Ovary (tissue), 9 donors: Measurements from ENCODE around the gene MAP6. TPM values are rescaled to one million over a fixed set of nuclear protein-coding genes. Genes with fewer than 3 reads are reported as not detected.

Experiments
- DNase-seq, 5 donors: peaks; one replicate each; pipeline ENCODE4 v3.0.0-alpha.2; 2019 to 2020
- H3K27ac ChIP-seq, 2 donors: fragments of 200-600 bp; one replicate each; pipeline versions ENCODE4 v1.5.1 to v1.8.0; 2019 to 2022
- H3K27me3 ChIP-seq: fragments of 200-600 bp; one replicate; pipeline ENCODE4 v1.8.0; 2022
- H3K36me3 ChIP-seq: fragments of 200-600 bp; sonication (generic); one replicate; pipeline ENCODE4 v1.5.1; 2019
- H3K4me1 ChIP-seq: one replicate; pipeline ENCODE4 v1.8.1; 2013; ENCODE audit warnings: mild to moderate bottlenecking, moderate library complexity; ENCODE audit not compliant: insufficient read depth
- H3K4me3 ChIP-seq: fragments of 200-600 bp; sonication (generic); one replicate; pipeline ENCODE4 v1.5.1; 2017
- H3K9me3 ChIP-seq, 2 donors: fragments of 200-600 bp in 1 of 2; sonication (generic) in 1 of 2; one replicate each; pipeline versions ENCODE4 v1.5.1 to v1.8.1; 2013 to 2019; ENCODE audit warnings: mild to moderate bottlenecking in 1 of 2, moderate library complexity in 1 of 2
- CTCF ChIP-seq, 3 donors: fragments of 450-650 bp in 2 of 3; fragments of 200-600 bp in 1 of 3; IDR thresholded peaks; one replicate each; pipeline versions ENCODE4 v1.5.1 to v1.8.0; 2016 to 2022; ENCODE audit warnings: antibody characterized with exemption in 3 of 3, mild to moderate bottlenecking in 1 of 3
- EP300 ChIP-seq: sonication (generic); formaldehyde crosslinking; IDR thresholded peaks from one replicate; pipeline ENCODE4 v1.6.1; 2017; ENCODE audit warnings: antibody characterized with exemption
- POLR2A ChIP-seq: fragments of 450-650 bp; IDR thresholded peaks from one replicate; pipeline ENCODE4 v1.6.1; 2017; ENCODE audit warnings: antibody characterized with exemption, mild to moderate bottlenecking, moderate library complexity
- WGBS, 3 donors: extraction: QIAGEN DNeasy Blood & Tissue Kit in 1 of 3; methylation state at CpG; one replicate each; pipeline versions ENCODE4 v1.1.5 to v1.1.7; 2013 to 2017; 5-methylcytosine and 5-hydroxymethylcytosine counted together
- intact Hi-C, 4 donors: fragments of 100-400 bp; cut with DNase I; formaldehyde crosslinking; loops; one replicate each; pipeline versions ENCODE4 v1.11.0 to v1.15.1; 2022 to 2023
- polyA plus RNA-seq, 2 donors: library from polyadenylated mRNA; stranded (reverse); fragments of 200-250 nt in 1 of 2; fragments of 350-450 nt in 1 of 2; fragmentation: Illumina TruSeq in 1 of 2; extraction: RNeasy Lipid Tissue Mini Kit (QIAGEN cat#74804) in 1 of 2; gene quantifications; one replicate each; pipeline ENCODE4 v1.2.3, GENCODE V29; 2013 to 2014
- total RNA-seq, 7 donors: library from RNA; depleted of rRNA in 2 of 7; stranded (reverse); fragments of >200 nt in 2 of 7; fragmentation: NEBNext Ultra II Directional in 3 of 7; extraction: Animal tissue kit (Norgen Biotek cat#: 25700) in 3 of 7; gene quantifications; one replicate each; pipeline versions ENCODE4 v1.1.0 to v1.2.4, GENCODE V29; 2016 to 2023
- donor health status: DM: no; HTN: no; CAD: no; lungs with moderate emphysema.
- donor health status: DM: no; HTN: no; CAD: no.
- donor health status: Bipolar disorder and iron deficiency.
- donor health status: DM: yes; HTN: yes; CAD: no.
- donor health status: DM: no; HTN: no; CAD: no.
- donor health status: DM: yes; HTN: yes; CAD: no.

Gene MAP6
- total and polyA plus RNA-seq, 9 donors, result 2.1 to 18.7 (median 8.8) TPM

GRCh38 chr11:75655605-75656004, 13.2 kb downstream of the MAP6 start:
- no peak for DNase-seq
- no peak for TF ChIP-seq CTCF (IDR thresholded peaks at IDR 0.05)
- TF ChIP-seq EP300, result no peak
- no peak for TF ChIP-seq POLR2A
- no peak overlapping the region for H3K4me3 ChIP-seq
- no peaks in the 10 kb centered on the region for H3K27me3 ChIP-seq
- H3K9me3 ChIP-seq, result no peaks in the 10 kb centered on the region
- no peak overlapping the region for H3K27ac ChIP-seq
- no peaks in the 10 kb centered on the region for H3K4me1 ChIP-seq
- no peaks in the 10 kb centered on the region for H3K36me3 ChIP-seq
- intact Hi-C loops, result no loop called here

DNA sequence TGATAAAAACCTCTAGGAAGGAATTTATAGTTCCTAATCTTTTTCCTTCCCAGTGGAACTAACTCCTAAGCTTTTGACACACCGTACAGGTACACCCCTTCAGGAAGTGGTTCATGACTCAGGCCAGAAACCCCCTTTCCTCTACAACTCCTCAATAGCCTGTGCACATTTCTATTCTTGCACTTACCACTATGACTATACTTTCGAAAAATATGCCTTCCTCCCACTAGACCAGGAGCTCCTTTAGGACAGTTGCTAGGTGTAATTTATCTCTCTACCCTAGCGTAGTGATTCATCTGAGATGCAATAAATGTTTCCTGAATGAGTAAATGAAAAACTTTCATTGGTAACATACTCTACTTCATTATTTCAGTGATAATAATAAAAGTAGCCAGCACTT, 14.5 kb downstream of the MAP6 start:
- H3K4me1 ChIP-seq, result no peaks in the 10 kb centered on the region
- WGBS, 3 donors, result 47 to 75% (median 61%) methylated on average over 3 of the region's 3 CpGs
- TF ChIP-seq EP300 (no peak), CTCF (IDR thresholded peaks at IDR 0.05) (no peak), POLR2A (no peak)
- DNase-seq, result no peak
- H3K36me3 ChIP-seq, result no peaks in the 10 kb centered on the region
- no peaks in the 10 kb centered on the region for H3K9me3 ChIP-seq
- no peak overlapping the region for H3K27ac ChIP-seq
- intact Hi-C loops, result no loop called here
- no peak overlapping the region for H3K4me3 ChIP-seq
- H3K27me3 ChIP-seq, result no peaks in the 10 kb centered on the region

DNA sequence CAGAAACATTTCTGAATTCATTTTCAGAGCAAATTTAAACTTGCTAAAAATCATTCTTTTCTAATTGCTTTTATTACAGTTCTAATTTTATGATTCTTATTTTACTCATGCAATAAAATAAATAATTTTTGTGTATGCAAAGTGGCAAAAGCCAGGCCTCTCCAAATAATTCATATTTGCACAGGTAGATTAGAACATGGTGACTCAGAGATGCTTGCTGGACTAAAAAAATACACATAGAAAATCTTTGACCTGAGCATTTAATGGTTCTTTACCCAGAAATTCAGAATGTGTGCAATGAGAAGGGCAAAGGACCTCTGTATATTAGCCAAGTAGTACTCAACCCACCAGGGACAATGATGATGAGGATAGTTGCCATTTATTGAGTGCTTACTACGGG, 15.3 kb downstream of the MAP6 start:
- intact Hi-C loops, result no loop called here
- Histone ChIP-seq H3K27me3 (no peaks in the 10 kb centered on the region), H3K4me3 (no peak overlapping the region), H3K27ac (no peak overlapping the region), H3K4me1 (no peaks in the 10 kb centered on the region), H3K9me3 (no peaks in the 10 kb centered on the region), H3K36me3 (no peaks in the 10 kb centered on the region)
- 98 to 100% (median 98%) methylated on average over 1 of the region's 1 CpG for WGBS, 3 donors
- no peak for DNase-seq
- TF ChIP-seq CTCF (IDR thresholded peaks at IDR 0.05) (no peak), EP300 (no peak), POLR2A (no peak)

GRCh38 chr11:75652936-75653335, 15.9 kb downstream of the MAP6 start:
- Histone ChIP-seq H3K4me1 (no peaks in the 10 kb centered on the region), H3K9me3 (no peaks in the 10 kb centered on the region), H3K27ac (no peak overlapping the region), H3K27me3 (no peaks in the 10 kb centered on the region), H3K36me3 (no peaks in the 10 kb centered on the region), H3K4me3 (no peak overlapping the region)
- intact Hi-C loops, result no loop called here
- 94 to 96% (median 95%) methylated on average over 6 of the region's 6 CpGs for WGBS, 3 donors
- no peak for DNase-seq
- TF ChIP-seq CTCF (IDR thresholded peaks at IDR 0.05) (no peak), EP300 (no peak), POLR2A (no peak)

GRCh38 chr11:75651218-75651617, 17.6 kb downstream of the MAP6 start:
- H3K4me1 ChIP-seq, result no peaks in the 10 kb centered on the region
- no peak for DNase-seq

More at GRCh38 chr11:75651218-75651617, 17.6 kb downstream of the MAP6 start:
- no peaks in the 10 kb centered on the region for H3K9me3 ChIP-seq
- H3K27me3 ChIP-seq, result no peaks in the 10 kb centered on the region
- no peaks in the 10 kb centered on the region for H3K36me3 ChIP-seq
- H3K27ac ChIP-seq, result no peak overlapping the region
- 88 to 92% (median 90%) methylated on average over 4 of the region's 4 CpGs for WGBS, 3 donors
- H3K4me3 ChIP-seq, result no peak overlapping the region
- TF ChIP-seq EP300 (no peak), POLR2A (no peak), CTCF (IDR thresholded peaks at IDR 0.05) (no peak)
- intact Hi-C loops, result no loop called here
